Choroid plexus epithelial cell (primary cell): ENCODE data around the gene IDH3B.

Source experiments
- DNase-seq: peaks from one replicate; pipeline ENCODE4 v3.0.0-alpha.2; 2010; ENCODE audit warnings: low read depth
- H3K4me3 ChIP-seq: 2 replicates; pipeline ENCODE4 v1.5.1; 2011; ENCODE audit warnings: low read depth, mild to moderate bottlenecking, control low read depth, low read length, moderate library complexity
- CTCF ChIP-seq: conservative IDR thresholded peaks from 2 replicates; pipeline ENCODE4 v1.5.1; 2011; ENCODE audit warnings: low read depth, mild to moderate bottlenecking, control low read depth, inconsistent platforms, low read length, moderate library complexity

Gene IDH3B

DNA sequence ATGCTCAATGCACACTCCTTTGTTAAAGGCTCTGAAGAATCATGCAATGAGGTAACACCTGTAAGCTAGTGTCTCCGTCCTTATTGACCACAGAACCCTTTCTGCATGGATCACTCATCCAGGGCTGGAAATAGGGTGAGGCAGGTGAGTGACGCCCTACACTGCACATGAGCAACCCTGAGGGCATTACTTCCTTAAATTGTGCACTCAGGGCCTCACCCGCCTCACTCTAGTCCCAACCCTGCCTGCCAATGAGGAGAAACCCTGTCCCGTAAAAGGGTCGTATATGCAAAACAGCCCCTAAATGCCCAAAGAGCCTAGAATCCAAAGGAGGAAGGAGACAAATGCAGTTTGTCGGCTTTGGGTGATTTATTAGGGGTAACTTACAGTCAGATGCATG is 45.2 kb downstream of the IDH3B start:
- DNase-seq: no peak
- no peak overlapping the region for H3K4me3 ChIP-seq
- no peak for TF ChIP-seq CTCF

DNA sequence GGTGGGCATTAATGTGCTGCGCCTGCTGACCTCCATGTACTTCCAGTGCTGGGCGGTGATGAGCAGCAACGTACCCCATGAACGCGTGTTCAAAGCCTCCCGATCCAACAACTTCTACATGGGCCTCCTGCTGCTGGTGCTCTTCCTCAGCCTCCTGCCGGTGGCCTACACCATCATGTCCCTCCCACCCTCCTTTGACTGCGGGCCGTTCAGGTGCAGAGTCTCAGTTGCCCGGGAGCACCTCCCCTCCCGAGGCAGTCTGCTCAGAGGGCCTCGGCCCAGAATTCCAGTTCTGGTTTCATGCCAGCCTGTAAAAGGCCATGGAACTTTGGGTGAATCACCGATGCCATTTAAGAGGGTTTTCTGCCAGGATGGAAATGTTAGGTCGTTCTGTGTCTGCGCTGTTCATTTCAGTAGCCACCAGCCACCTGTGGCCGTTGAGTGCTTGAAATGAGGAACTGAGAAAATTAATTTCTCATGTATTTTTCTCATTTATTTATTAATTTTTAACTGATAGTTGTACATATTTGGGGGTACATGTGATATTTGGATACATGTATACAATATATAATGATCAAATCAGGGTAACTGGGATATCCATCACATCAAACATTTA is 46.8 kb downstream of the IDH3B start:
- H3K4me3 ChIP-seq: no peak overlapping the region
- DNase-seq: no peak
- no peak for TF ChIP-seq CTCF

GRCh38 chr20:2616634-2617033 is 47.4 kb downstream of the IDH3B start:
- TF ChIP-seq CTCF: no peak
- no peak overlapping the region for H3K4me3 ChIP-seq
- no peak for DNase-seq

DNA sequence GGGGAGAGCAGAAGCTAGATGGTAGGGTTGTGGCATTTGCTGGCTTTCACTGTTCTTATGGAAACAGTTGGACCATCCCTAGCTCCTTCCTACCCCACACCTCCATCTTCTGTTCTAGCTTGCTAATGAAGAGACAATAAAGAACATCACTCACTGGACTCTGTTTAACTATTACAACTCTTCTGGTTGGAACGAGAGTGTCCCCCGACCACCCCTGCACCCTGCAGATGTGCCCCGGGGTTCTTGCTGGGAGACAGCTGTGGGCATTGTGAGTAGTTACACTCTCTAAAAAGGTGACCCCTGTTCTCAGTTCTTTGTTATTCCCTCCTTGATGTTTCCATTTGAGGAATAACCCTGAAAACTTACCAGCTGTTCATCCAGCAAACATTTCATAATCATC is 51.9 kb downstream of the IDH3B start:
- no peak for TF ChIP-seq CTCF
- DNase-seq: no peak
- no peak overlapping the region for H3K4me3 ChIP-seq

DNA sequence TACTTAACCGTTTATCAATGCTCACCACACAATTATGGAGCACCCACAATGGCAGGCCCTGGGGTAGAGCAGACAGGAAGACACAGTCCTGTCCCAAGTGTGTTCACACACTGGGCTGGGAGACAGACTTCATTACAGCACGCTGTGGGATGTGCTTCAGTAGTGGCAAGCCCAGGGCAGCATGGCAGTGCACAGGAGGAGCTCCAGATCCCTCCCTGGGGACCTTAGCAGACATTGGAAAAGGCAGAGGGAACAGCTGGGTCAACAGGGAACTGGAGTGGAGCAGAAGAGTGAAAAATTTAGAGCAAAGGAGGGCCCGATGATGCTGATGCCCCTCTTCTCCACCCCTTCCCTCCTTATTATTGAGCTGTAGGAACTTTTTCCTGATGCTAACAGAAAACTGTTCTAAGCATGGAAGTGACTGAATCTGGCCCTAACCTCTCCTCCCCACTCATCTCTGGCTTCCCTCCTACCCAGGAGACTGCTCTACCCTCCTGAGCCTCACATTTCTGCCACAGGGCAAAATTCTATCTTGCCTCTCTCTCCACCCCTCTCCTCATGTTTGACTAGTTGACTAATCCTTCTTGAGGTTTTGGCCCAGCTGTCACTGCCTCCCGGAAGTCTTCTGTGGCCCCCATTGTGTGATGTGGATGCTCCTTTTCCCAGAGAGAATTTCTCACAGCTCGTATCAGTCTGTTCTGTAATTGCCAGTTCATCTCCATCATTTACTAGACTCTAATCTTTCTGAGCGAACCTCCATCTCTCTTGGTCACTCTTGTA is 52.9 kb downstream of the IDH3B start:
- TF ChIP-seq CTCF: no peak
- DNase-seq: no peak
- H3K4me3 ChIP-seq: no peak overlapping the region

DNA sequence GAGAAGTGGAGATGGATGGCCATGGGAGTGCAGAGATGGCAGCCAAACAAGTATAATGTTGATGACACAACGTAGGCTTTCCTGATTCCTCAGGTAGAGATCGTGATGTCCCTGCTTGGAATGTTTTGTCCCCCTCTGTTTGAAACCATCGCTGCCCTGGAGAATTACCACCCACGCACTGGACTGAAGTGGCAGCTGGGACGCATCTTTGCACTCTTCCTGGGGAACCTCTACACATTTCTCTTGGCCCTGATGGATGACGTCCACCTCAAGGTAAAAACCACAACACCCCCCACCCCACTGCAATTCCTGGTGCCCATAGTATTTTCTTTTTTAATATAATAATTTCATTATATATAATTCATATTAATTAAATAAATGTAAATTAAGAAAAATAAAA is 53.7 kb downstream of the IDH3B start:
- H3K4me3 ChIP-seq: no peak overlapping the region
- DNase-seq: no peak
- TF ChIP-seq CTCF: no peak
